WTC11 (cell line): ENCODE measurements around the gene NPTN.

Experiments used
- AFF4 ChIP-seq: sonication (generic); formaldehyde crosslinking; IDR thresholded peaks from 2 replicates; pipeline ENCODE4 v1.8.1; 2023; ENCODE audit warnings: mild to moderate bottlenecking, missing genetic modification reagents, borderline replicate concordance
- CREB1 ChIP-seq: sonication (generic); formaldehyde crosslinking; IDR thresholded peaks from 2 replicates; pipeline ENCODE4 v1.8.0; 2023; ENCODE audit warnings: mild to moderate bottlenecking, missing genetic modification reagents
- HMGA2 ChIP-seq: fragments of 250-450 bp; sonication (Bioruptor Pico); IDR thresholded peaks from 2 replicates; pipeline ENCODE4 v1.4.0; 2021; ENCODE audit warnings: mild to moderate bottlenecking, moderate library complexity
- NFE2L1 ChIP-seq: sonication (generic); formaldehyde crosslinking; IDR thresholded peaks from 2 replicates; pipeline ENCODE4 v1.8.1; 2023; ENCODE audit warnings: missing genetic modification reagents
- SP1 ChIP-seq: sonication (generic); formaldehyde crosslinking; conservative IDR thresholded peaks from 2 replicates; pipeline ENCODE4 v1.8.1; 2022; ENCODE audit warnings: missing genetic modification reagents
- TCF7 ChIP-seq: sonication (generic); formaldehyde crosslinking; IDR thresholded peaks from 2 replicates; pipeline ENCODE4 v1.8.0; 2022; ENCODE audit warnings: mild to moderate bottlenecking, low read depth, missing genetic modification reagents, moderate library complexity
- ZNF232 ChIP-seq: sonication (generic); formaldehyde crosslinking; IDR thresholded peaks from 2 replicates; pipeline ENCODE4 v1.8.0; 2022; ENCODE audit warnings: mild to moderate bottlenecking, missing genetic modification reagents
- ZNF396 ChIP-seq: fragments of 250-450 bp; sonication (Bioruptor Pico); IDR thresholded peaks from 2 replicates; pipeline ENCODE4 v1.8.0; 2021; ENCODE audit warnings: mild to moderate bottlenecking, moderate library complexity, borderline replicate concordance
- ZNF416 ChIP-seq: fragments of 250-450 bp; sonication (Bioruptor Pico); IDR thresholded peaks from 2 replicates; pipeline ENCODE4 v1.9.0; 2021; ENCODE audit warnings: mild to moderate bottlenecking, inconsistent platforms
- ZNF512 ChIP-seq: sonication (generic); formaldehyde crosslinking; IDR thresholded peaks from 2 replicates; pipeline ENCODE4 v1.8.1; 2022; ENCODE audit warnings: missing genetic modification reagents, borderline replicate concordance
- TF ChIP-seq, protein P1 (sequence below): fragments of 200-600 bp; IDR thresholded peaks from 2 replicates; pipeline ENCODE4 v1.8.0; 2022; ENCODE audit warnings: antibody characterized with exemption
- TF ChIP-seq, protein P2 (sequence below): sonication (generic); formaldehyde crosslinking; IDR thresholded peaks from 2 replicates; pipeline ENCODE4 v1.8.1; 2023; ENCODE audit warnings: mild to moderate bottlenecking, missing genetic modification reagents
- TF ChIP-seq, protein P3 (sequence below): sonication (generic); formaldehyde crosslinking; IDR thresholded peaks from 2 replicates; pipeline ENCODE4 v1.8.1; 2023; ENCODE audit warnings: mild to moderate bottlenecking, missing genetic modification reagents, moderate library complexity

DNA sequence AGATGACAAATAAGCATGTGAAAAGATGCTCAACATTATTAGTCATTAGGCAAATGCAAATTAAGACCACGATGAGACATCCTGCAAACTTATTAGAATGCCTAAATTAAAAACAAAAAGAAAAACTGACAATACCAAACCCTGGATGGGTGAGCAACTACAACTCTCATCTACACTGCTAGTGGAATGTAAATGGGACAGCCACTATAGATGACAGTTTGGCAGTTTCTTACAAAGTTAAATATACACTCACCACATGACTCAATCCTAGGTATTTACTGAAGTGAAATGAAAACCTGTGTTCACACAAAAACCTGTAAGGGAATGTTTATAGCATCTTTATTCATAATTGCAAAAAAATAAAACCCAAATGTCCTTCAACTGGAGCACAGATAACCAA is 74.7 kb downstream of the NPTN start:
- TF ChIP-seq, protein P1, sequence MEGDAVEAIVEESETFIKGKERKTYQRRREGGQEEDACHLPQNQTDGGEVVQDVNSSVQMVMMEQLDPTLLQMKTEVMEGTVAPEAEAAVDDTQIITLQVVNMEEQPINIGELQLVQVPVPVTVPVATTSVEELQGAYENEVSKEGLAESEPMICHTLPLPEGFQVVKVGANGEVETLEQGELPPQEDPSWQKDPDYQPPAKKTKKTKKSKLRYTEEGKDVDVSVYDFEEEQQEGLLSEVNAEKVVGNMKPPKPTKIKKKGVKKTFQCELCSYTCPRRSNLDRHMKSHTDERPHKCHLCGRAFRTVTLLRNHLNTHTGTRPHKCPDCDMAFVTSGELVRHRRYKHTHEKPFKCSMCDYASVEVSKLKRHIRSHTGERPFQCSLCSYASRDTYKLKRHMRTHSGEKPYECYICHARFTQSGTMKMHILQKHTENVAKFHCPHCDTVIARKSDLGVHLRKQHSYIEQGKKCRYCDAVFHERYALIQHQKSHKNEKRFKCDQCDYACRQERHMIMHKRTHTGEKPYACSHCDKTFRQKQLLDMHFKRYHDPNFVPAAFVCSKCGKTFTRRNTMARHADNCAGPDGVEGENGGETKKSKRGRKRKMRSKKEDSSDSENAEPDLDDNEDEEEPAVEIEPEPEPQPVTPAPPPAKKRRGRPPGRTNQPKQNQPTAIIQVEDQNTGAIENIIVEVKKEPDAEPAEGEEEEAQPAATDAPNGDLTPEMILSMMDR, result no peak
- TF ChIP-seq ZNF512 (CRISPR knock-in tag) (no peak), ZNF396 (CRISPR knock-in tag) (no peak), SP1 (CRISPR knock-in tag) (no peak), HMGA2 (no peak), ZNF416 (CRISPR knock-in tag) (no peak), TCF7 (CRISPR knock-in tag) (no peak), AFF4 (CRISPR knock-in tag) (no peak), CREB1 (no peak), ZNF232 (CRISPR knock-in tag) (no peak), NFE2L1 (CRISPR knock-in tag) (no peak)
- TF ChIP-seq, protein P2, sequence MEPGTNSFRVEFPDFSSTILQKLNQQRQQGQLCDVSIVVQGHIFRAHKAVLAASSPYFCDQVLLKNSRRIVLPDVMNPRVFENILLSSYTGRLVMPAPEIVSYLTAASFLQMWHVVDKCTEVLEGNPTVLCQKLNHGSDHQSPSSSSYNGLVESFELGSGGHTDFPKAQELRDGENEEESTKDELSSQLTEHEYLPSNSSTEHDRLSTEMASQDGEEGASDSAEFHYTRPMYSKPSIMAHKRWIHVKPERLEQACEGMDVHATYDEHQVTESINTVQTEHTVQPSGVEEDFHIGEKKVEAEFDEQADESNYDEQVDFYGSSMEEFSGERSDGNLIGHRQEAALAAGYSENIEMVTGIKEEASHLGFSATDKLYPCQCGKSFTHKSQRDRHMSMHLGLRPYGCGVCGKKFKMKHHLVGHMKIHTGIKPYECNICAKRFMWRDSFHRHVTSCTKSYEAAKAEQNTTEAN, result no peak
- TF ChIP-seq, protein P3, sequence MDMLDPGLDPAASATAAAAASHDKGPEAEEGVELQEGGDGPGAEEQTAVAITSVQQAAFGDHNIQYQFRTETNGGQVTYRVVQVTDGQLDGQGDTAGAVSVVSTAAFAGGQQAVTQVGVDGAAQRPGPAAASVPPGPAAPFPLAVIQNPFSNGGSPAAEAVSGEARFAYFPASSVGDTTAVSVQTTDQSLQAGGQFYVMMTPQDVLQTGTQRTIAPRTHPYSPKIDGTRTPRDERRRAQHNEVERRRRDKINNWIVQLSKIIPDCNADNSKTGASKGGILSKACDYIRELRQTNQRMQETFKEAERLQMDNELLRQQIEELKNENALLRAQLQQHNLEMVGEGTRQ (CRISPR knock-in tag), result no peak
